Fibroblast of skin of abdomen (primary cell): ENCODE data around the gene MMD. TPM values are rescaled to one million over a fixed set of nuclear protein-coding genes. Genes with fewer than 3 reads are reported as not detected.
"Not testable (repeated sequence)": the region's sequence is repeated elsewhere in the genome, so short reads cannot be mapped to it uniquely, and the experiment has no call there.

Experiments used
- DNase-seq: peaks from one replicate; pipeline ENCODE4 v3.0.0-alpha.2; 2013
- polyA plus RNA-seq, 2 experiments: library from polyadenylated mRNA; unstranded; fragments of 120-200 nt; gene quantifications; one replicate each; pipeline ENCODE4 v1.2.1, GENCODE V29; 2013; ENCODE audit not compliant: insufficient read length in 2 of 2

The MMD gene
- polyA plus RNA-seq (2013, experiment 1 of 2; ENCODE audit: insufficient read length), result 6.4 TPM
- polyA plus RNA-seq (2013, experiment 2 of 2; ENCODE audit: insufficient read length), result 6.9 TPM

GRCh38 chr17:55421179-55421934 is at the start of gene MMD:
Gene MMD, minus strand, starts transcription at chr17:55421835. Its CDS starts 140 bp downstream, at chr17:55421695.
- peak; percentile 13 for DNase-seq

- no peak for DNase-seq
Observed at GRCh38 chr17:55466671-55467070, 45.0 kb upstream of the MMD start.

- not testable (repeated sequence) for DNase-seq
Observed at GRCh38 chr17:55465771-55466170, 44.1 kb upstream of the MMD start.

GRCh38 chr17:55463600-55463999 is 42.0 kb upstream of the MMD start:
- no peak for DNase-seq

GRCh38 chr17:55462711-55463110 is 41.1 kb upstream of the MMD start:
- peak; percentile 31 for DNase-seq

GRCh38 chr17:55462234-55462633 is 40.6 kb upstream of the MMD start:
- no peak for DNase-seq

- DNase-seq, result peak; percentile 74
Observed at GRCh38 chr17:55458978-55459377, 37.3 kb upstream of the MMD start.

GRCh38 chr17:55458287-55458900 is 36.8 kb upstream of the MMD start:
- no peak for DNase-seq

- no peak for DNase-seq
Observed at GRCh38 chr17:55456307-55457240, 34.9 kb upstream of the MMD start.

GRCh38 chr17:55454906-55455474 is 33.4 kb upstream of the MMD start:
- DNase-seq, result peak; percentile 93

GRCh38 chr17:55453839-55454557 is 32.4 kb upstream of the MMD start:
- DNase-seq, result no peak

- DNase-seq, result peak; percentile 67
Observed at GRCh38 chr17:55452139-55452790, 30.6 kb upstream of the MMD start.

- DNase-seq, result no peak
Observed at GRCh38 chr17:55451758-55452138, 30.1 kb upstream of the MMD start.

- peak; percentile 69 for DNase-seq
Observed at GRCh38 chr17:55451203-55451641, 29.6 kb upstream of the MMD start.

GRCh38 chr17:55450232-55450825 is 28.7 kb upstream of the MMD start:
- DNase-seq, result no peak

GRCh38 chr17:55448681-55449080 is 27.0 kb upstream of the MMD start:
- DNase-seq, result peak; percentile 59

GRCh38 chr17:55446581-55447205 is 25.1 kb upstream of the MMD start:
- no peak for DNase-seq

GRCh38 chr17:55446004-55446403 is 24.4 kb upstream of the MMD start:
- DNase-seq, result not testable (repeated sequence)

GRCh38 chr17:55444471-55445441 is 23.1 kb upstream of the MMD start:
- DNase-seq, result no peak
